ENCODE measurements around the gene DDX4.
A peak's percentile ranks its signal among the peaks of the same experiment; 100 is the strongest.
"Not testable (repeated sequence)": the region's sequence is repeated elsewhere in the genome, so short reads cannot be mapped to it uniquely, and the experiment has no call there.

The DDX4 gene

GRCh38 chr5:55737793-55738192 is at the start of gene DDX4:
Gene DDX4 (plus strand): TSS chr5:55738061. CDS start chr5:55738964, 903 bp downstream.
- TF ChIP-seq CTCF (IDR thresholded peaks at IDR 0.05), result no peak
- no peak for TF ChIP-seq ZFX (IDR thresholded peaks at IDR 0.05; ENCODE audit: borderline replicate concordance)
- no peak within 1 kb of the TSS for H3K27ac ChIP-seq

- H3K27ac ChIP-seq, result peak overlapping the region; percentile 37
- peak; percentile 79 for TF ChIP-seq CTCF (IDR thresholded peaks at IDR 0.05)
- TF ChIP-seq ZFX (IDR thresholded peaks at IDR 0.05; ENCODE audit: borderline replicate concordance), result no peak
Measured at GRCh38 chr5:55691265-55692105, 46.4 kb upstream of the DDX4 start.

DNA sequence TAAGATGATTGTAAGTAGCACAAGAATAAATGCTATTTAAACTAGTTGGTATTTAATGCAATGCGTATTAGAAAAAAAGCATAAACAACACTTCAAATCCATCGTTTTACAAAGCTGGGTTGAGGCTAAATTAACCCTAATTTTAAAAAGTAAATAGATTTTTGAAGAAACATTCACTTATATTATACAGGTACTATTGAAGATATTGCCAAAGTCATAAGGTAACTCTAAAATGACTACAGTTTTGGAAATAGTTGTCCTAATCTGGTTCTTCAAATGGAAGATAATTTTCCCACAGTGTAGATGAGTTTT is 45.8 kb upstream of the DDX4 start:
- H3K27ac ChIP-seq, result peak overlapping the region; percentile 37
- TF ChIP-seq ZFX (IDR thresholded peaks at IDR 0.05; ENCODE audit: borderline replicate concordance) (no peak), CTCF (IDR thresholded peaks at IDR 0.05) (peak; percentile 51)

DNA sequence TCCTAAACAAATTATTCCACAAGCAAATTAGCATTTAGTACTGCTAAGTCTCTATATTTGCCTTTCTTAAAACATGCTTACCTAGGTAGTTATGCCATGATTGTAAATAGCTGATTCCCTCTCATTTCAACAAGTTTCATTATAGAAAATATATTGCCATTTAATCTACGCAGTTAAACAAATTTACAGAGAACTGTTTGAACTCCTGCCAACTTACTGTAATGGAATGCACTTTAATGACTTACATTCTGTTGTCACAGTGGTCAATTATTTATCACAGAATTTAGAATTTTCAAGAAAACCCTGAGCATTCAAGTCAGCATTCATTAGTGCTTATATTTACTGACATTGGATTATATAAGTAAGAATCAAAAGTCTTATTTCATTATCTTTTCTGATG is 45.4 kb upstream of the DDX4 start:
- TF ChIP-seq ZFX (IDR thresholded peaks at IDR 0.05; ENCODE audit: borderline replicate concordance) (no peak), CTCF (IDR thresholded peaks at IDR 0.05) (no peak)
- peak overlapping the region; percentile 37 for H3K27ac ChIP-seq

- TF ChIP-seq CTCF (IDR thresholded peaks at IDR 0.05) (peak; percentile 76), ZFX (IDR thresholded peaks at IDR 0.05; ENCODE audit: borderline replicate concordance) (no peak)
- no peak overlapping the region for H3K27ac ChIP-seq
Measured at GRCh38 chr5:55694152-55694830, 43.6 kb upstream of the DDX4 start.

DNA sequence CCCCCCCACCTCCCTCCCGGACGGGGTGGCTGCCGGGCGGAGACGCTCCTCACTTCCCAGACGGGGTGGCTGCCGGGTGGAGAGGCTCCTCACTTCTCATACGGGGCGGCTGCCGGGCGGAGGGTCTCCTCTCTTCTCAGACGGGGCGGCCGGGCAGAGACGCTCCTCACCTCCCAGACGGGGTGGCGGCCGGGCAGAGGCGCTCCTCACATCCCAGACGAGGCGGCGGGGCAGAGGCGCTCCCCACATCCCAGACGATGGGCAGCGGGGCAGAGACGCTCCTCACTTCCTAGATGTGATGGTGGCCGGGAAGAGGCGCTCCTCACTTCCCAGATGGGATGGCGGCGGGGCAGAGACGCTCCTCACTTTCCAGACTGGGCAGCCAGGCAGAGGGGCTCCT is 41.2 kb upstream of the DDX4 start:
- H3K27ac ChIP-seq, result not testable (repeated sequence)

DNA sequence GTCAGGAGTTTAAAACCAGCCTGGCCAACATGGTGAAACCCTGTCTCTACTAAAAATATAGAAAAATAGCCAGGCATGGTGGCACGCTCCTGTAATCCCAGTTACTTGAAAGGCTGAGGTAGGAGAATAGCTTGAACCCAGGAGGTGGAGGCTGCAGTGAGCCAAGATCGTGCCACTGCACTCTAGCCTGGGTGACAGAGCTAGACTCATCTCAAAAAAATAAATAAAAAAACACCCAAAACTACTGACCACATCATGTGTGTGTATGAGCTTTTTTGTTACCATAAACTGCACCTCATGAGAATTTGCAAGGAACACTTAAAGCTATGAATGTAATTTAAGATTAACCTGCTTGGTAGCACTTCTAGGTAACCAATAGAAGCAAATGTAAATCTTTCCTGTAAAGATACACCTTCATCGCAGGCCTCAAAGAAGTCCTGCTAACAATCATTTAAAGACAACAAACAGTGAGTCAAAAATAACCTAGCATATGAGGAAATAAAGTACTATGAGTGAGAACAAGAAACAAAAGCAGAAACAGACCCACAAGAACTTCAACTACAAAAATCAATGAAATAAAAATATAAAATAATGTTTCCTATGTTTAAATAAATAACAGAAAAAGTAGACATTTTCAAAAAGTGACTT is 38.7 kb upstream of the DDX4 start:
- no peak for TF ChIP-seq ZFX (IDR thresholded peaks at IDR 0.05; ENCODE audit: borderline replicate concordance)
- no peak for TF ChIP-seq CTCF (IDR thresholded peaks at IDR 0.05)
- H3K27ac ChIP-seq, result no peak overlapping the region

Measured in 22Rv1 (cell line).